Body of pancreas (tissue), 4 donors: Measurements from ENCODE around the gene VGLL3. TPM values are rescaled to one million over a fixed set of nuclear protein-coding genes. Genes with fewer than 3 reads are reported as not detected.

ENCODE experiments used
- ATAC-seq: fragments of 150-250 bp; one replicate; pipeline ENCODE4 v1.9.1; 2016
- DNase-seq, 4 donors: peaks; one replicate each; pipeline ENCODE4 v3.0.0-alpha.2; 2019
- H3K27ac ChIP-seq, 4 donors: fragments of 200-600 bp; sonication (generic); 1 replicate in 3 of 4; 2 replicates in 1 of 4; pipeline versions ENCODE4 v1.5.1 to v1.6.1; 2016 to 2019; ENCODE audit warnings: mild to moderate bottlenecking in 1 of 4, mixed read lengths in 1 of 4, moderate library complexity in 1 of 4
- H3K27me3 ChIP-seq, 2 donors: fragments of 200-600 bp; sonication (generic); one replicate each; pipeline ENCODE4 v1.6.0; 2016; ENCODE audit warnings: mild to moderate bottlenecking in 1 of 2
- H3K36me3 ChIP-seq, 2 donors: fragments of 200-600 bp; sonication (generic); replicated peaks in 1 of 2; 2 replicates each; pipeline ENCODE4 v1.5.1; 2016; ENCODE audit warnings: low read depth in 2 of 2; ENCODE audit not compliant: insufficient read depth in 1 of 2
- H3K4me1 ChIP-seq: fragments of 200-600 bp; sonication (generic); one replicate; pipeline ENCODE4 v1.6.0; 2016
- H3K4me3 ChIP-seq, 2 donors: fragments of 200-600 bp; sonication (generic); 1 replicate in 1 of 2; 2 replicates in 1 of 2; pipeline ENCODE4 v1.5.1; 2016 to 2019
- H3K9me3 ChIP-seq, 3 donors: fragments of 200-600 bp; sonication (generic); 1 replicate in 2 of 3; 2 replicates in 1 of 3; pipeline ENCODE4 v1.5.1; 2016
- CTCF ChIP-seq, 7 experiments: fragments of 450-650 bp in 4 of 7; fragments of 200-600 bp in 3 of 7; sonication (generic) in 3 of 7; IDR thresholded peaks; one replicate each; pipeline ENCODE4 v1.5.1; 2016 to 2019; ENCODE audit warnings: antibody characterized with exemption in 7 of 7
- POLR2A ChIP-seq, 3 donors: fragments of 450-650 bp; IDR thresholded peaks; one replicate each; pipeline ENCODE4 v1.6.1; 2016; ENCODE audit warnings: antibody characterized with exemption in 3 of 3, mild to moderate bottlenecking in 2 of 3
- WGBS, 2 donors: methylation state at CpG; one replicate each; pipeline ENCODE4 v1.1.5; 2017; 5-methylcytosine and 5-hydroxymethylcytosine counted together
- intact Hi-C: fragments of 100-400 bp; cut with DNase I; formaldehyde crosslinking; loops from one replicate; pipeline ENCODE4 v1.15.1; 2023
- total RNA-seq, 2 donors: library from RNA; depleted of rRNA; stranded (reverse); fragments of >200 nt; gene quantifications; one replicate each; pipeline ENCODE4 v1.1.0, GENCODE V29; 2016

Gene VGLL3
- total RNA-seq, 2 donors from 2014 or later = 10.2 to 16.1 TPM

DNA sequence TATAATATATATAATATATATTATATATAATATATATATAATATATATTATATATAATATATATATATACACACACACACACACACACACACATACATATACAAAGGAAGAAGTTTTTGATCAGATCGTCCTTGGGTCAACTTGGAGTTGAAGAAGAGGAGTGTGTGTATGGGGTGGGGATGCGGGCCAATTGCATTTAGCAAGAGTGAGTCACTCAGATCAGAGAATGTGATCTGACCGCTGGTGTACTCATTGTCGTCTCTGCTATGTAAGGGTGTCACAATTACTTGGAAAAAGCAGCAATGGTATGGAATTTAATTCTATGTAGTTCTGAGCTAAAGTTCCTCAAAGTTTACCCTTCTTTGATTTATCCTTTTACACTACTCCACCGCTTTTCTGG is 4.6 kb upstream of the VGLL3 start:
- H3K27ac ChIP-seq = no peak overlapping the region
- no peaks in the 10 kb centered on the region for H3K27me3 ChIP-seq
- no peaks in the 10 kb centered on the region for H3K36me3 ChIP-seq
- H3K9me3 ChIP-seq = no peaks in the 10 kb centered on the region
- H3K4me1 ChIP-seq = no peaks in the 10 kb centered on the region
- DNase-seq (no peak), ATAC-seq (no peak)
- intact Hi-C loops = no loop called here
- WGBS, 2 donors = 72 to 78% methylated on average over 5 of the region's 5 CpGs
- TF ChIP-seq POLR2A (IDR thresholded peaks at IDR 0.05) (no peak), CTCF (IDR thresholded peaks at IDR 0.05) (no peak)
- no peak overlapping the region for H3K4me3 ChIP-seq

GRCh38 chr3:86993704-86994103 is 2.8 kb upstream of the VGLL3 start:
- no peak for DNase-seq
- Histone ChIP-seq H3K4me3 (no peak overlapping the region), H3K9me3 (no peaks in the 10 kb centered on the region), H3K27ac (no peak overlapping the region), H3K27me3 (no peaks in the 10 kb centered on the region), H3K36me3 (no peaks in the 10 kb centered on the region), H3K4me1 (peaks cover 4% of the 10 kb centered on the region)
- ATAC-seq = no peak
- TF ChIP-seq POLR2A (IDR thresholded peaks at IDR 0.05) (no peak), CTCF (IDR thresholded peaks at IDR 0.05) (no peak)
- intact Hi-C loops = no loop called here
- 18 to 20% methylated on average over 7 of the region's 7 CpGs for WGBS, 2 donors

- H3K27me3 ChIP-seq = no peaks in the 10 kb centered on the region
- WGBS, 2 donors = 59 to 61% methylated on average over 8 of the region's 8 CpGs
- H3K4me1 ChIP-seq = peaks cover 4% of the 10 kb centered on the region
- intact Hi-C loops = no loop called here
- TF ChIP-seq CTCF (IDR thresholded peaks at IDR 0.05) = no peak
- no peak for TF ChIP-seq POLR2A (IDR thresholded peaks at IDR 0.05)
- H3K36me3 ChIP-seq = no peaks in the 10 kb centered on the region
- no peak overlapping the region for H3K4me3 ChIP-seq
- H3K27ac ChIP-seq = peak overlapping the region; percentile 73 to 89 (median 86)
- DNase-seq (no peak), ATAC-seq (no peak)
- H3K9me3 ChIP-seq = no peaks in the 10 kb centered on the region
These were observed 989 bp upstream of the VGLL3 start for GRCh38 chr3:86991840-86992435.

DNA sequence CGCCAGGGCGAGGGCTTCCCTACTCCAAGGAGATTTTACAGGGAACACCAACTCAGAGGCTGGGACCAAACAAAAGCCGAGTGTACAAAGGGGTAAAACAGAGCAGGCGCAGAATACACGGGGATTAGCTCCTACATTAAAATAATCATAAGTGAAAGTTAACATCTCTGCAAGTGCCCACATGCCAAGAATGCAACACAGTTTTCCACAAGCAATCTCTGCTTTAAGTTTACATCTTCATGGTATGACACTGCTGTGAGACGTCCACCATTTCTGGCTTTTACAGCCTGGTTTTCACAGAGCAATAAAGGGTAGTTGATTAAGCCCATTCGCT is 500 bp upstream of the VGLL3 start:
- Histone ChIP-seq H3K27ac (peak overlapping the region; percentile 73 to 89 (median 86)), H3K36me3 (no peaks in the 10 kb centered on the region), H3K9me3 (no peaks in the 10 kb centered on the region), H3K27me3 (no peaks in the 10 kb centered on the region), H3K4me1 (peaks cover 4% of the 10 kb centered on the region), H3K4me3 (peak overlapping the region; percentile 44 to 65)
- TF ChIP-seq POLR2A (IDR thresholded peaks at IDR 0.05) (no peak), CTCF (IDR thresholded peaks at IDR 0.05) (peak in 2 of 7 experiments; percentile 0)
- ATAC-seq = no peak
- no peak for DNase-seq
- WGBS, 2 donors = 4 to 6% methylated on average over 7 of the region's 7 CpGs
- intact Hi-C loops = no loop called here

- WGBS, 2 donors = 3 to 4% methylated on average over 19 to 29 of the region's 29 CpGs
- peak overlapping the region; percentile 39 to 44 for H3K4me3 ChIP-seq
- no peaks in the 10 kb centered on the region for H3K36me3 ChIP-seq
- H3K27me3 ChIP-seq = no peaks in the 10 kb centered on the region
- H3K27ac ChIP-seq = peak overlapping the region; percentile 73 to 89 (median 86)
- TF ChIP-seq CTCF (IDR thresholded peaks at IDR 0.05) (peak in 1 of 7 experiments; percentile 13), POLR2A (IDR thresholded peaks at IDR 0.05) (peak in 2 of 3 donors; percentile 45 to 59)
- intact Hi-C loops = no loop called here
- DNase-seq = peak; percentile 65 to 78 (median 70)
- H3K9me3 ChIP-seq = no peaks in the 10 kb centered on the region
- peaks cover 4% of the 10 kb centered on the region for H3K4me1 ChIP-seq
- ATAC-seq = peak; percentile 77
These were observed 776 bp downstream of the VGLL3 start for GRCh38 chr3:86990012-86990733.
